ENCODE measurements around the gene STK39. TPM values are rescaled to one million over a fixed set of nuclear protein-coding genes. Genes with fewer than 3 reads are reported as not detected.

The STK39 gene
- total and polyA plus RNA-seq, 2 of the 4 experiments (the other 2 are of a cell fraction), result 11.8 to 16.4 TPM

GRCh38 chr2:168256448-168256847, 9.1 kb upstream of the STK39 start:
- Histone ChIP-seq H3K4ac (ENCODE audit: low read depth, low read length) (no peak overlapping the region), H3K56ac (ENCODE audit: extremely low read depth, insufficient read depth, low read length) (no peak overlapping the region), H3K9me3 (ENCODE audit: control insufficient read depth, insufficient read depth, low read length) (peaks cover 6% of the 10 kb centered on the region), H2AFZ (replicated peaks; ENCODE audit: low read length, poor library complexity) (peak overlapping the region; percentile 33), H3K14ac (replicated peaks; ENCODE audit: low read depth, low read length) (no peak overlapping the region), H3K36me3 (ENCODE audit: control insufficient read depth, insufficient read depth, low read length) (no peaks in the 10 kb centered on the region), H4K8ac (ENCODE audit: low read depth in 2 of 2, low read length in 2 of 2) (no peak overlapping the region), H3K9ac (ENCODE audit: low read depth, low read length) (no peak overlapping the region), H2AK9ac (replicated peaks; ENCODE audit: low read depth, low read length, poor library complexity) (no peak overlapping the region), H2BK120ac (ENCODE audit: low read depth, low read length) (no peak overlapping the region), H4K20me1 (ENCODE audit: insufficient read depth, low read length) (no peaks in the 10 kb centered on the region), H4K5ac (ENCODE audit: low read depth, low read length) (no peak overlapping the region), H3K9me1 (ENCODE audit: insufficient read depth, low read length) (peaks cover 2% of the 10 kb centered on the region; the same call in 1 of the 2 replicates), H3K4me3 (ENCODE audit: insufficient read depth, low read depth, low read length) (no peak overlapping the region), H4K91ac (ENCODE audit: insufficient read depth, low read depth, low read length) (no peak overlapping the region), H3K23ac (ENCODE audit: low read depth, low read length) (no peak overlapping the region), H3K27ac (ENCODE audit: insufficient read depth, low read length) (no peak overlapping the region), H3K27me3 (ENCODE audit: control insufficient read depth, insufficient read depth, low read length) (no peaks in the 10 kb centered on the region), H2AK5ac (ENCODE audit: low read depth, low read length) (no peak overlapping the region; the same call in 1 of the 2 replicates), H2BK15ac (ENCODE audit: low read depth, low read length) (no peak overlapping the region), H3K18ac (ENCODE audit: low read depth, low read length) (no peak overlapping the region), H3K4me1 (ENCODE audit: control insufficient read depth, insufficient read depth, low read length) (no peaks in the 10 kb centered on the region), H2BK5ac (ENCODE audit: low read depth, low read length, poor library complexity, severe bottlenecking) (no peak overlapping the region), H3K4me2 (ENCODE audit: low read depth, low read length) (no peak overlapping the region), H3K79me1 (ENCODE audit: low read depth in 1 of 2, low read length in 2 of 2) (no peaks in the 10 kb centered on the region), H2BK20ac (ENCODE audit: low read depth, low read length) (no peak overlapping the region)
- ChIA-PET POLR2A (ENCODE audit: unreplicated experiment) (no interaction called here), CTCF (no interaction called here)
- no peak for TF ChIP-seq USF2 (IDR thresholded peaks at IDR 0.05; ENCODE audit: low read depth, low read length)
- peak; percentile 20; the same call in 1 of the 2 replicates for TF ChIP-seq CEBPB (IDR thresholded peaks at IDR 0.05; ENCODE audit: low read depth, low read length)
- no peak for TF ChIP-seq NFE2L2 (IDR thresholded peaks at IDR 0.05; ENCODE audit: low read depth, low read length)
- no peak for TF ChIP-seq MXI1 (IDR thresholded peaks at IDR 0.05; ENCODE audit: borderline replicate concordance, low read depth, low read length)
- TF ChIP-seq BHLHE40 (IDR thresholded peaks at IDR 0.05; ENCODE audit: low read depth, low read length), result no peak
- no peak for TF ChIP-seq RFX5 (IDR thresholded peaks at IDR 0.05; ENCODE audit: low read depth, low read length)
- TF ChIP-seq ELK1 (IDR thresholded peaks at IDR 0.05; ENCODE audit: borderline replicate concordance, low read depth, low read length), result no peak
- intact Hi-C loops (cut with micrococcal nuclease) (no loop called here), dilution Hi-C loops (cut with HindIII; ENCODE audit: low sequenced_read_pairs, unreplicated experiment) (no loop called here), in situ Hi-C loops (cut with MboI; ENCODE audit: low sequenced_read_pairs) (no loop called here)
- ATAC-seq (ENCODE audit: low read depth) (no peak), DNase-seq (no peak)
- BruUV-seq (replicated peaks), result no TSS peak
- no CpG with 5 or more reads among the region's 2 CpGs for whole genome bisulfite sequencing, 2 experiments (ENCODE audit: extremely low coverage in 2 of 2, insufficient read length in 1 of 2)
